Type B pancreatic cell (in vitro differentiated cells): ENCODE measurements around the gene TBC1D5. TPM values are rescaled to one million over a fixed set of nuclear protein-coding genes. Genes with fewer than 3 reads are reported as not detected.

Experiments used
- DNase-seq: peaks from one replicate; pipeline ENCODE4 v3.0.0; 2021; ENCODE audit warnings: mixed read lengths; ENCODE audit not compliant: unreplicated experiment; ENCODE audit errors: extremely low spot score
- H3K27ac Mint-ChIP-seq: 2 replicates; pipeline ENCODE4 v1.8.0; 2021; ENCODE audit warnings: mild to moderate bottlenecking, mixed read lengths
- H3K27me3 Mint-ChIP-seq: 2 replicates; pipeline ENCODE4 v1.8.0; 2021; ENCODE audit warnings: mixed read lengths
- H3K36me3 Mint-ChIP-seq: 2 replicates; pipeline ENCODE4 v1.8.0; 2021; ENCODE audit warnings: mixed read lengths
- H3K4me1 Mint-ChIP-seq: one replicate; pipeline ENCODE4 v1.8.0; 2021; ENCODE audit warnings: mixed read lengths; ENCODE audit not compliant: unreplicated experiment
- H3K4me3 Mint-ChIP-seq: 2 replicates; pipeline ENCODE4 v1.8.0; 2021; ENCODE audit warnings: mild to moderate bottlenecking, mixed read lengths
- H3K9me3 Mint-ChIP-seq: 2 replicates; pipeline ENCODE4 v1.8.0; 2021; ENCODE audit warnings: mixed read lengths
- total RNA-seq: library from RNA; stranded (reverse); gene quantifications from 2 replicates; pipeline ENCODE4 v1.2.1, GENCODE V29; 2021; ENCODE audit warnings: low replicate concordance
- TF ChIP-seq, protein P1 (sequence below): fragments of 200-600 bp; sonication (generic); conservative IDR thresholded peaks from 2 replicates; pipeline ENCODE4 v1.5.0; 2021; ENCODE audit warnings: antibody characterized with exemption, mild to moderate bottlenecking

The TBC1D5 gene
- total RNA-seq, 1 donor from 2014 or later, result 48.7 TPM

DNA sequence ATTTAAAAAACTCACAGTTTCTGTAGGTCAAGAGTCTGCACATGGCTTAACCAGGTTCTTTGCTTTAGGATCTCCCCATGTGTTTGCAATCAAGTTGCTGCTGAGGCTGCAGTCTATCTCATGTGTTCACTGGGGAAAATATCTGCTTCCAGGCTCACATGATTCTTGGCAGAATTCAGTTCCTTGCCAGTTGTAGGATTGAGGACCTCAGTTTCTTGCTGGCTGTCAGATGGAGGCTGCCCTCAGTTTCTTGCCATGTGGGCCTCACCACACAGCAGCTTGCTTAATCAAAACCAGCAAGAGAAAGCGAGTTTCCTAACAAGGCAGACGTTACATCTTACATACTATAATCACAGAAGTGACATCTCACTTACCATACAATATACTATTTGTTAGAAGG, 10.0 kb upstream of the TBC1D5 start:
- Mint-ChIP-seq H3K36me3 (no peaks in the 10 kb centered on the region), H3K27ac (no peak overlapping the region), H3K27me3 (no peaks in the 10 kb centered on the region), H3K9me3 (peaks cover 3% of the 10 kb centered on the region), H3K4me1 (peaks cover 20% of the 10 kb centered on the region), H3K4me3 (no peak overlapping the region)
- TF ChIP-seq, protein P1, sequence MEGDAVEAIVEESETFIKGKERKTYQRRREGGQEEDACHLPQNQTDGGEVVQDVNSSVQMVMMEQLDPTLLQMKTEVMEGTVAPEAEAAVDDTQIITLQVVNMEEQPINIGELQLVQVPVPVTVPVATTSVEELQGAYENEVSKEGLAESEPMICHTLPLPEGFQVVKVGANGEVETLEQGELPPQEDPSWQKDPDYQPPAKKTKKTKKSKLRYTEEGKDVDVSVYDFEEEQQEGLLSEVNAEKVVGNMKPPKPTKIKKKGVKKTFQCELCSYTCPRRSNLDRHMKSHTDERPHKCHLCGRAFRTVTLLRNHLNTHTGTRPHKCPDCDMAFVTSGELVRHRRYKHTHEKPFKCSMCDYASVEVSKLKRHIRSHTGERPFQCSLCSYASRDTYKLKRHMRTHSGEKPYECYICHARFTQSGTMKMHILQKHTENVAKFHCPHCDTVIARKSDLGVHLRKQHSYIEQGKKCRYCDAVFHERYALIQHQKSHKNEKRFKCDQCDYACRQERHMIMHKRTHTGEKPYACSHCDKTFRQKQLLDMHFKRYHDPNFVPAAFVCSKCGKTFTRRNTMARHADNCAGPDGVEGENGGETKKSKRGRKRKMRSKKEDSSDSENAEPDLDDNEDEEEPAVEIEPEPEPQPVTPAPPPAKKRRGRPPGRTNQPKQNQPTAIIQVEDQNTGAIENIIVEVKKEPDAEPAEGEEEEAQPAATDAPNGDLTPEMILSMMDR, result no peak
- DNase-seq, result no peak

- TF ChIP-seq, protein P1, result no peak
- Mint-ChIP-seq H3K4me1 (peaks cover 32% of the 10 kb centered on the region), H3K36me3 (no peaks in the 10 kb centered on the region), H3K4me3 (no peak overlapping the region), H3K9me3 (peaks cover 5% of the 10 kb centered on the region), H3K27ac (no peak overlapping the region), H3K27me3 (no peaks in the 10 kb centered on the region)
- no peak for DNase-seq
Observed at GRCh38 chr3:17749705-17750293, 7.4 kb upstream of the TBC1D5 start.

- Mint-ChIP-seq H3K27me3 (no peaks in the 10 kb centered on the region), H3K36me3 (no peaks in the 10 kb centered on the region), H3K4me3 (no peak overlapping the region), H3K9me3 (peaks cover 5% of the 10 kb centered on the region), H3K4me1 (peaks cover 32% of the 10 kb centered on the region), H3K27ac (no peak overlapping the region)
- TF ChIP-seq, protein P1, result no peak
- no peak for DNase-seq
Observed at GRCh38 chr3:17749281-17749680, 6.8 kb upstream of the TBC1D5 start.

DNA sequence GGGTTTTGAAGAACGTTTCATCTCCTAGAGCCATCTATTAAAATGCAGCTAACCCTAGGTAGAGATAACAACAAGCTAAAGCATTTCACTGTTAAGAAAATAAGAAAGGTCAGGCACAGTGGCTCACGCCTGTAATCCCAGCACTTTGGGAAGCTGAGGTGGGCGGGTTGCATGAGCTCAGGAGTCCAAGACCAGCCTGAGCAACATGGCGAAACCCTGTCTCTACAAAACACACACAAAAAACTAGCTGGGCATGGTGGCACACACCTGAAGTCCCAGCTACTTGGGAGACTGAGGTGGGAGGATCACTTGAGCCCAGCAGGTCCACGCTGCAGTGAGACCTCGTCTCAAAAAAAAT, 5.4 kb upstream of the TBC1D5 start:
- H3K4me1 Mint-ChIP-seq, result peaks cover 23% of the 10 kb centered on the region
- H3K4me3 Mint-ChIP-seq, result no peak overlapping the region
- no peaks in the 10 kb centered on the region for H3K27me3 Mint-ChIP-seq
- TF ChIP-seq, protein P1, result no peak
- no peaks in the 10 kb centered on the region for H3K36me3 Mint-ChIP-seq
- H3K9me3 Mint-ChIP-seq, result peaks cover 5% of the 10 kb centered on the region
- H3K27ac Mint-ChIP-seq, result no peak overlapping the region
- DNase-seq, result no peak

GRCh38 chr3:17747174-17747889, 4.9 kb upstream of the TBC1D5 start:
- Mint-ChIP-seq H3K36me3 (no peaks in the 10 kb centered on the region), H3K9me3 (peaks cover 5% of the 10 kb centered on the region), H3K4me1 (peaks cover 17% of the 10 kb centered on the region), H3K27me3 (no peaks in the 10 kb centered on the region), H3K4me3 (no peak overlapping the region), H3K27ac (no peak overlapping the region)
- DNase-seq, result no peak
- TF ChIP-seq, protein P1, result no peak
